HEK293 (cell line): ENCODE data around the gene CMPK1.
"Not testable (repeated sequence)": the region's sequence is repeated elsewhere in the genome, so short reads cannot be mapped to it uniquely, and the experiment has no call there.

Experiments
- CTCF ChIA-PET: fragments of 350-600 bp; formaldehyde crosslinking; extraction: SDS; loops from one replicate; lab custom pipeline; 2021; ENCODE audit warnings: antibody characterized with exemption; lab: Yijun Ruan, JAX
- POLR2A ChIA-PET: fragments of 300-600 bp; formaldehyde crosslinking; extraction: SDS; loops from one replicate; lab custom pipeline; 2020; ENCODE audit warnings: antibody characterized with exemption, inconsistent platforms; lab: Yijun Ruan, JAX
- H3K27ac ChIP-seq: fragments of 200-500 bp; sonication (Bioruptor generic); 2 replicates; pipeline ENCODE4 v1.5.1; 2014; ENCODE audit warnings: low read depth, low read length, control low read depth, inconsistent platforms; ENCODE audit errors: extremely low read depth
- H3K36me3 ChIP-seq, 2 experiments: fragments of 200-500 bp in 1 of 2; sonication (Bioruptor generic) in 1 of 2; 1 replicate in 1 of 2; 2 replicates in 1 of 2; pipeline ENCODE4 v1.5.1; 2014 to 2017; ENCODE audit warnings: inconsistent platforms in 2 of 2, low read length in 2 of 2; ENCODE audit not compliant: control insufficient read depth in 2 of 2, insufficient read depth in 1 of 2
- H3K4me1 ChIP-seq: fragments of 200-500 bp; sonication (Bioruptor generic); 2 replicates; pipeline ENCODE4 v1.5.1; 2014; ENCODE audit warnings: mild to moderate bottlenecking, low read length, inconsistent platforms; ENCODE audit not compliant: control insufficient read depth, insufficient read depth
- H3K4me3 ChIP-seq: 2 replicates; pipeline ENCODE4 v1.5.1; 2011; ENCODE audit warnings: low read depth, mild to moderate bottlenecking, control low read depth, low read length, moderate library complexity
- H3K9me3 ChIP-seq: fragments of 200-500 bp; sonication (Bioruptor generic); 2 replicates; pipeline ENCODE4 v1.5.1; 2014; ENCODE audit warnings: low read depth, low read length, inconsistent platforms; ENCODE audit not compliant: control insufficient read depth, insufficient read depth
- IKZF3 ChIP-seq: fragments of 450-650 bp; IDR thresholded peaks from 2 replicates; pipeline ENCODE4 v1.5.0; 2018; ENCODE audit warnings: missing biosample characterization, mild to moderate bottlenecking, missing genetic modification characterization, moderate library complexity
- KLF8 ChIP-seq: fragments of 450-650 bp; formaldehyde crosslinking; IDR thresholded peaks from 2 replicates; pipeline ENCODE4 v1.5.1; 2016; ENCODE audit warnings: missing biosample characterization, missing genetic modification characterization
- MEIS1 ChIP-seq: sonication (generic); formaldehyde crosslinking; IDR thresholded peaks from 2 replicates; pipeline ENCODE4 v1.8.1; 2022; ENCODE audit warnings: missing genetic modification reagents, mild to moderate bottlenecking, borderline replicate concordance
- OSR2 ChIP-seq: fragments of 450-650 bp; formaldehyde crosslinking; IDR thresholded peaks from 2 replicates; pipeline ENCODE4 v1.5.1; 2016; ENCODE audit warnings: missing biosample characterization, missing genetic modification characterization
- PRDM1 ChIP-seq: fragments of 450-650 bp; formaldehyde crosslinking; IDR thresholded peaks from 2 replicates; pipeline ENCODE4; 2016; ENCODE audit warnings: missing biosample characterization, missing genetic modification characterization
- PRDM10 ChIP-seq: fragments of 450-650 bp; formaldehyde crosslinking; IDR thresholded peaks from 2 replicates; pipeline ENCODE4 v1.5.1; 2016; ENCODE audit warnings: missing biosample characterization, missing genetic modification characterization
- REPIN1 ChIP-seq: fragments of 450-650 bp; formaldehyde crosslinking; IDR thresholded peaks from 2 replicates; pipeline ENCODE4 v1.5.1; 2017; ENCODE audit warnings: missing biosample characterization, missing genetic modification characterization, low read depth
- SCRT1 ChIP-seq: fragments of 450-650 bp; formaldehyde crosslinking; IDR thresholded peaks from 2 replicates; pipeline ENCODE4 v1.5.1; 2016; ENCODE audit warnings: missing biosample characterization, missing genetic modification characterization, borderline replicate concordance
- ZBTB20 ChIP-seq: fragments of 450-650 bp; formaldehyde crosslinking; IDR thresholded peaks from 2 replicates; pipeline ENCODE4 v1.5.1; 2016; ENCODE audit warnings: missing biosample characterization, missing genetic modification characterization
- ZBTB21 ChIP-seq: fragments of 450-650 bp; formaldehyde crosslinking; IDR thresholded peaks from 2 replicates; pipeline ENCODE4 v1.5.1; 2017; ENCODE audit warnings: missing biosample characterization, missing genetic modification characterization
- ZFP37 ChIP-seq: fragments of 450-650 bp; formaldehyde crosslinking; IDR thresholded peaks from 2 replicates; pipeline ENCODE4 v1.5.1; 2016; ENCODE audit warnings: missing biosample characterization, missing genetic modification characterization
- ZNF10 ChIP-seq: fragments of 450-650 bp; formaldehyde crosslinking; IDR thresholded peaks from 2 replicates; pipeline ENCODE4 v1.5.1; 2017; ENCODE audit warnings: missing biosample characterization, missing genetic modification characterization
- ZNF112 ChIP-seq: fragments of 450-650 bp; formaldehyde crosslinking; IDR thresholded peaks from 2 replicates; pipeline ENCODE4 v1.5.0; 2017; ENCODE audit warnings: missing biosample characterization, missing genetic modification characterization
- ZNF140 ChIP-seq: fragments of 450-650 bp; formaldehyde crosslinking; IDR thresholded peaks from 2 replicates; pipeline ENCODE4 v1.5.1; 2016; ENCODE audit warnings: missing biosample characterization, missing genetic modification characterization
- ZNF157 ChIP-seq: fragments of 450-650 bp; formaldehyde crosslinking; IDR thresholded peaks from 2 replicates; pipeline ENCODE4 v1.5.1; 2016; ENCODE audit warnings: missing biosample characterization, missing genetic modification characterization
- ZNF19 ChIP-seq: fragments of 450-650 bp; formaldehyde crosslinking; IDR thresholded peaks from 2 replicates; pipeline ENCODE4; 2016; ENCODE audit warnings: missing biosample characterization, missing genetic modification characterization, low read depth
- ZNF26 ChIP-seq: fragments of 450-650 bp; formaldehyde crosslinking; IDR thresholded peaks from 2 replicates; pipeline ENCODE4 v1.5.1; 2016; ENCODE audit warnings: missing biosample characterization, missing genetic modification characterization
- ZNF280C ChIP-seq: fragments of 450-650 bp; formaldehyde crosslinking; IDR thresholded peaks from 2 replicates; pipeline ENCODE4 v1.5.1; 2016; ENCODE audit warnings: missing biosample characterization, missing genetic modification characterization
- ZNF521 ChIP-seq: fragments of 450-650 bp; formaldehyde crosslinking; IDR thresholded peaks from 2 replicates; pipeline ENCODE4 v1.5.1; 2017; ENCODE audit warnings: missing biosample characterization, mild to moderate bottlenecking, missing genetic modification characterization
- ZNF555 ChIP-seq: fragments of 450-650 bp; formaldehyde crosslinking; conservative IDR thresholded peaks from 2 replicates; pipeline ENCODE4 v1.5.1; 2017; ENCODE audit warnings: missing biosample characterization, mild to moderate bottlenecking, missing genetic modification characterization, inconsistent platforms
- ZNF561 ChIP-seq: fragments of 450-650 bp; IDR thresholded peaks from 2 replicates; pipeline ENCODE4 v1.5.1; 2018; ENCODE audit warnings: missing biosample characterization, missing genetic modification characterization, borderline replicate concordance
- ZNF600 ChIP-seq: fragments of 450-650 bp; formaldehyde crosslinking; IDR thresholded peaks from 2 replicates; pipeline ENCODE4 v1.5.1; 2016; ENCODE audit warnings: missing biosample characterization, missing genetic modification characterization
- ZNF670 ChIP-seq: fragments of 450-650 bp; formaldehyde crosslinking; IDR thresholded peaks from 2 replicates; pipeline ENCODE4 v1.5.1; 2016; ENCODE audit warnings: missing biosample characterization, missing genetic modification characterization, low read depth
- ZNF785 ChIP-seq: fragments of 450-650 bp; formaldehyde crosslinking; IDR thresholded peaks from 2 replicates; pipeline ENCODE4 v1.5.1; 2016; ENCODE audit warnings: missing biosample characterization, missing genetic modification characterization
- ZSCAN23 ChIP-seq: fragments of 450-650 bp; formaldehyde crosslinking; IDR thresholded peaks from 2 replicates; pipeline ENCODE4 v1.5.1; 2016; ENCODE audit warnings: missing biosample characterization, missing genetic modification characterization
- TF ChIP-seq, protein P1 (sequence below): fragments of 450-650 bp; formaldehyde crosslinking; conservative IDR thresholded peaks from 2 replicates; pipeline ENCODE4 v1.5.1; 2016; ENCODE audit warnings: low read depth, missing biosample characterization, missing genetic modification characterization
- TF ChIP-seq, protein P2 (sequence below): fragments of 450-650 bp; formaldehyde crosslinking; IDR thresholded peaks from 2 replicates; pipeline ENCODE4 v1.5.1; 2016; ENCODE audit warnings: missing biosample characterization, missing genetic modification characterization

Gene CMPK1

GRCh38 chr1:47333578-47333921 lies at the start of gene CMPK1 (continued):
- TF ChIP-seq ZNF112 (tag by site-specific recombination) (no peak), OSR2 (tag by site-specific recombination) (no peak), PRDM10 (peak; percentile 36; the same call in 1 of the 2 replicates), ZBTB21 (no peak), ZNF670 (no peak), ZNF19 (tag by site-specific recombination) (no peak), KLF8 (tag by site-specific recombination) (no peak), ZNF140 (tag by site-specific recombination) (no peak), ZNF785 (no peak), MEIS1 (CRISPR knock-in tag) (no peak), ZNF157 (no peak), ZSCAN23 (tag by site-specific recombination) (no peak), IKZF3 (tag by site-specific recombination) (no peak), ZBTB20 (tag by site-specific recombination) (peak; percentile 42; the same call in 1 of the 2 replicates), ZNF280C (tag by site-specific recombination) (no peak), ZFP37 (tag by site-specific recombination) (no peak), ZNF600 (no peak), REPIN1 (tag by site-specific recombination) (no peak), ZNF555 (tag by site-specific recombination) (no peak), PRDM1 (tag by site-specific recombination) (no peak), SCRT1 (no peak), ZNF561 (tag by site-specific recombination) (0 out of 2 replicates have a peak, but pooled peaks have one; percentile 15), ZNF10 (tag by site-specific recombination) (no peak), ZNF26 (tag by site-specific recombination) (no peak), ZNF521 (tag by site-specific recombination) (no peak)
- TF ChIP-seq, protein P1, sequence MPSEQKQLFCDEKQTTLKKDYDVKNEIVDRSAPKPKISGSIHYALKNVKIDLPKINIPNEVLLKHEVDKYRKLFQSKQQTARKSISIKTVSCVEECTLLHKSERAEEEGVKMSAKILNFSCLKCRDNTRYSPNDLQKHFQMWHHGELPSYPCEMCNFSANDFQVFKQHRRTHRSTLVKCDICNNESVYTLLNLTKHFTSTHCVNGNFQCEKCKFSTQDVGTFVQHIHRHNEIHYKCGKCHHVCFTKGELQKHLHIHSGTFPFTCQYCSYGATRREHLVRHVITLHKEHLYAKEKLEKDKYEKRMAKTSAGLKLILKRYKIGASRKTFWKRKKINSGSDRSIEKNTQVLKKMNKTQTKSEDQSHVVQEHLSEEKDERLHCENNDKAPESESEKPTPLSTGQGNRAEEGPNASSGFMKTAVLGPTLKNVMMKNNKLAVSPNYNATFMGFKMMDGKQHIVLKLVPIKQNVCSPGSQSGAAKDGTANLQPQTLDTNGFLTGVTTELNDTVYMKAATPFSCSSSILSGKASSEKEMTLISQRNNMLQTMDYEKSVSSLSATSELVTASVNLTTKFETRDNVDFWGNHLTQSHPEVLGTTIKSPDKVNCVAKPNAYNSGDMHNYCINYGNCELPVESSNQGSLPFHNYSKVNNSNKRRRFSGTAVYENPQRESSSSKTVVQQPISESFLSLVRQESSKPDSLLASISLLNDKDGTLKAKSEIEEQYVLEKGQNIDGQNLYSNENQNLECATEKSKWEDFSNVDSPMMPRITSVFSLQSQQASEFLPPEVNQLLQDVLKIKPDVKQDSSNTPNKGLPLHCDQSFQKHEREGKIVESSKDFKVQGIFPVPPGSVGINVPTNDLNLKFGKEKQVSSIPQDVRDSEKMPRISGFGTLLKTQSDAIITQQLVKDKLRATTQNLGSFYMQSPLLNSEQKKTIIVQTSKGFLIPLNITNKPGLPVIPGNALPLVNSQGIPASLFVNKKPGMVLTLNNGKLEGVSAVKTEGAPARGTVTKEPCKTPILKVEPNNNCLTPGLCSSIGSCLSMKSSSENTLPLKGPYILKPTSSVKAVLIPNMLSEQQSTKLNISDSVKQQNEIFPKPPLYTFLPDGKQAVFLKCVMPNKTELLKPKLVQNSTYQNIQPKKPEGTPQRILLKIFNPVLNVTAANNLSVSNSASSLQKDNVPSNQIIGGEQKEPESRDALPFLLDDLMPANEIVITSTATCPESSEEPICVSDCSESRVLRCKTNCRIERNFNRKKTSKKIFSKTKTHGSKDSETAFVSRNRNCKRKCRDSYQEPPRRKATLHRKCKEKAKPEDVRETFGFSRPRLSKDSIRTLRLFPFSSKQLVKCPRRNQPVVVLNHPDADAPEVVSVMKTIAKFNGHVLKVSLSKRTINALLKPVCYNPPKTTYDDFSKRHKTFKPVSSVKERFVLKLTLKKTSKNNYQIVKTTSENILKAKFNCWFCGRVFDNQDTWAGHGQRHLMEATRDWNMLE (tag by site-specific recombination), result no peak
- TF ChIP-seq, protein P2, sequence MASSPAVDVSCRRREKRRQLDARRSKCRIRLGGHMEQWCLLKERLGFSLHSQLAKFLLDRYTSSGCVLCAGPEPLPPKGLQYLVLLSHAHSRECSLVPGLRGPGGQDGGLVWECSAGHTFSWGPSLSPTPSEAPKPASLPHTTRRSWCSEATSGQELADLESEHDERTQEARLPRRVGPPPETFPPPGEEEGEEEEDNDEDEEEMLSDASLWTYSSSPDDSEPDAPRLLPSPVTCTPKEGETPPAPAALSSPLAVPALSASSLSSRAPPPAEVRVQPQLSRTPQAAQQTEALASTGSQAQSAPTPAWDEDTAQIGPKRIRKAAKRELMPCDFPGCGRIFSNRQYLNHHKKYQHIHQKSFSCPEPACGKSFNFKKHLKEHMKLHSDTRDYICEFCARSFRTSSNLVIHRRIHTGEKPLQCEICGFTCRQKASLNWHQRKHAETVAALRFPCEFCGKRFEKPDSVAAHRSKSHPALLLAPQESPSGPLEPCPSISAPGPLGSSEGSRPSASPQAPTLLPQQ (tag by site-specific recombination), result no peak

GRCh38 chr1:47288116-47288515 lies 45.5 kb upstream of the CMPK1 start:
- H3K4me1 ChIP-seq, H3K4me3 ChIP-seq, H3K9me3 ChIP-seq, H3K27ac ChIP-seq, POLR2A ChIA-PET: not testable (repeated sequence)
- CTCF ChIA-PET, result interaction anchor here (0.8 to 1.4 kb wide), 2 partner anchors 95 to 149 kb away, joined by 3 read pairs; no protein-coding TSS in a partner anchor
- H3K36me3 ChIP-seq, result peaks cover 68 to 74% of the 10 kb centered on the region in 2 experiments
